ENCODE data around the gene TIMM22.

TIMM22 gene

DNA sequence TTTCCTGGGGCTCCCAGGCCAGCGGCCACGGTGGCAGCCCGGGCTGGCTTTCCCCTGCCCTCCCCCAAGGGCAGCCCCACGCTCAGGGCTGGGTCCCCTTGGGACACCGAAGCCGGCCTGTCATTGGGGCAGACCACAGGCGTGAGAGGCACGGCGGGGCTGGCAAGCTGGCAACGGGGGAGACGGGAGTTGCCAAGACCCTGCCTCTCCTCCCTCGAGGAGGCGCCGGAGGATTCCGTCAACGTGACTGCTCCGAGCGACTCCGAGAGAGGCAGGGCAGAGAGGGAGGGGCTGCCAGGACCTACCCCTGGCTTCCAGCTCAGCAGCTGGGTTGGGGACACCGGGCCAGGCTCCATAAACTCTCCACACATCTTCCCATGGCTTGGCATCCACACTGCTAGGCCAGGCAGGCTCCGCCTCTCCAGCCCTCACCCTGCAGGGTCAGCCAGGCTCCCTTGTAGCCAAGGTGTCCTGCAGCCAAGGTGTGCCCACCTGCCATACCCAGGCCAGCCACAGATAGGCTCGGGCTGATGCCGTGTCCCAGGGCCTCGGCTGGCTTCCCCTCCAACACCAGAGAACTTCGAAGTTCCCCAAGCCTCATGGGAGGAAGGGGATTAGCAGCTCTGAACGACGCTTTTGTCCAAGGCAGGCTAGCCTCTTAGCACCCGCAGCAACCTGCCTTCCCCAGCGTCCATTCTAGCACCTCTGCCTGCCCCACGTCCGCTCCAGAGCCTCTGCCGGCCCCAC, 25.5 kb downstream of the TIMM22 start:
- no peak for DNase-seq

DNA sequence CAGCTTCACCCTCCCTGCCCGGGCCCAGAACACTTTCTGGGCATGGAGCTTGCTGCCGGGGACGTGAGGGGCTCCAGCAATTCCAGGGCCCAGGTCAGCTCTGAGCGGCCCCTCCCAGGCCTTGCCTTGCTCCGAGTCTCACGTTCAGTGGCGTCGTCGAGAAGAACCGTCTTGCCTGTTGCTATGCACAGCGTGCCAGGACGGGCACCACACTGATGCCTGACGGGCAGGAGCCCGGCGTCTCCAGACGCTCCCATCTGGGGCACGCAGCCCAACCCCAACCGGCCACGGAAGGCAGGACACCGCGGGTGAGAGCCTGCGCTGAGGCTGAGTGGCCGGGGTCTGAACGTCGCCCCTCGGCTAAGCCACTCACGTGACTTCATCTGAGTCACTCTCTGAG, 27.1 kb downstream of the TIMM22 start:
- no peak for DNase-seq

DNA sequence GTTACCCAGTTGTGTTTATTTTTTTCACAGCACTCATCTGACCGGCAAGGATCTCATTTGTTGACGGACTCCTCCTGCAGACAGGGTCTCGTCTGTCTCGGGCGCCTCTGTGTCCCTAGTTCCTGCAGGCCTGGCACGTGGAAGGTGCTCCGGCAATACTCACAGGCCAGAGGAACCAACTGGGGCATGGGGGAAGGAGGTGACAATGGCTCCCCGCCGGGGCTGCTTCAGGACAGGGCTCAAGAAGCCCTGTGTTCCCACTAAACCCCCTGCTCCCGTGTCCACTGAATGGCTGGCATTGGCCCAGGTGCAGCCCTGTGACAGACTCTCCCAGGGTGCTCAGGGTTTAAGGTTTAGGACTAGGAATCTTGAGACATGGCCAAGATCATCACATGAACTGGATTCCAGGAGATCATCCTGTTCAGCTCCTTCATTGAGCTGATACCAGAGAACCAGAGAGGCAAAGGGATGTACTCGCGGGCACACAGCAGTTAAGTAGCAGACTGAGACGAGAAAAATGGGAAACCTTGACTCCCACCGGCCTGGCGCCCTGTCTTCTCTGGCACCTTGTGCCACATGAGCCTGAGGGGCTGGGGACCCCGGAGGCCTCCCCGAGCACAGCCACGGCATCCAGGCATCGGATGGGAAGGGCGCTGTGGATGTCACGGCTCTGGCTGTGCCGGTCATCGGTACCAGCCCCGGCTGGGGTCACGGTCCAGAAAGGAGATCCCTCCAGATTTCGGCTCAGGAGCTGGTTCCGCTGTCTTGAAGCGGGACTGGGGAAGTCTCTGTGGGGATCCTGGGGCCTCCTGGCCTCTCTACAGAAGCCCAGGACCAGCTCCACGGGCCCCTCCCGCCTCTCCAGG, 29.0 kb downstream of the TIMM22 start:
- DNase-seq, result no peak

DNA sequence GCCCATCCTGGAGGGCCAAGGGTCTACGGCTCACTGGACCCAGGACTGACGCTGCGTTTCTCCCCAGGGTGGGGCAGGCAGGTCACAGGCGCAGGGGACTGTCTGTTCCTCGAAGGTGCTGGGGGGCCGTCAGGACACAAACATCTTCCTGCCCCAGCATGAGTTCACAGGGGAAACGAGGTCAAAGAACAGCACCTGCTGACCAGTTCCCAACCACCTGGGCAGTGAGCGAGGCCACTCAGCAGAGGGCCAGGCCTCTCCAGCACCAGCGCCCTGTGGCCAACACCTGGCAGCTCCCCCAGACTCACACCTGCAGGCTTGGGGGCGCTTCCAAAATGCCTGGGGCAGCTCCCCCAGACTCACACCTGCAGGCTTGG, 29.7 kb downstream of the TIMM22 start:
- no peak for DNase-seq

DNA sequence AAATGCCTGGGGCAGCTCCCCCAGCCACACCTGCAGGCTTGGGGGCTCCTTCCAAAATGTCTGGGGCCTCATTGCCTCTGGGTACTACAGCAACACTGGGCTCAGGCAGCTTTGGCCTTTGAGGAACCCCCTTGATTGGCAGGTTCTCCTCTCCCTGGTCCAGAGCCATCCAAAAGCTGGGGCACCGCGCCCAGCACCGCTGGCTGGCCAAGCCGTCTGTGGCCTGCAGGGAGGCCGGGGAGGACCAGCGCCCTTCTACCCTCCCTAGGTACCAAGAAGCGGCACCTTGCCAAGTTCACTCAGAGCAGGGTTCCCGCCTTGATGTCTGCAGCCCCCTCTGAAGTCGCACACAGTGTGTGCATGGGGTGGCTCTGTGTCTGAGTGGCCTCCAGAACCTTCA, 30.1 kb downstream of the TIMM22 start:
- DNase-seq, result no peak

DNA sequence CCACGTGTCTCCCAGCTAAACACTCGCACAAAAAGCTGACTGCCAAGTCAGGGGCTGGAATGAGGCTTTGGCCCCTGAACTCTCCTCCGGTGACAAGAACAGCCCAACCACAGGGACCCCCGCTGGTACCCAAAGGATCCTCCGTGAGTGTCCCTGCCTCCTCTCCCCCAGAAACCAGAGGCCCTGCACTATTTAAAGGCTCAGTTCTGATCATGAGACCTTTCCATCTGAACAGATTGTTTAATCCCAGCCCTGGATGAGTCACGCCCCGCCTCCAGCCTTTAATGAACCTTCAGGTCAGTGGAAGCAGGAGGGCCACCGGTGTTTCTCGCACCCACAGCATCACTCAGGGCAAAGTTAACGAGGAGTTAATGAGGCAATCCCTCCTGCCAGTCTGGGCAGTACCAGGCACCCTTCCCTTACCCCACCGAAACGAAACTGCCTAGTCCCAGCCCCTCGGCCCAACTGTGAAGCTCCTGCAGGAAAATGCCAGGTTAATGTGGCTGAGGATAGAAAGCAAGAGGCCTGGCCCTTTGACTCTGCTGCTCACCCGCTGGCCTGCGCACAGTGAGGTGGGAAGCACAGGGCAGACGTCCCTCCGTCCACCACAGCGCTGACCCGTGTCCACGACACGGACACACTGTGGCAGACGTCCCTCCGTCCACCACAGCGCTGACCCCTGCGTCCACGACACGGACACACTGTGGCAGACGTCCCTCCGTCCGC, 32.4 kb downstream of the TIMM22 start:
- no peak for DNase-seq

DNA sequence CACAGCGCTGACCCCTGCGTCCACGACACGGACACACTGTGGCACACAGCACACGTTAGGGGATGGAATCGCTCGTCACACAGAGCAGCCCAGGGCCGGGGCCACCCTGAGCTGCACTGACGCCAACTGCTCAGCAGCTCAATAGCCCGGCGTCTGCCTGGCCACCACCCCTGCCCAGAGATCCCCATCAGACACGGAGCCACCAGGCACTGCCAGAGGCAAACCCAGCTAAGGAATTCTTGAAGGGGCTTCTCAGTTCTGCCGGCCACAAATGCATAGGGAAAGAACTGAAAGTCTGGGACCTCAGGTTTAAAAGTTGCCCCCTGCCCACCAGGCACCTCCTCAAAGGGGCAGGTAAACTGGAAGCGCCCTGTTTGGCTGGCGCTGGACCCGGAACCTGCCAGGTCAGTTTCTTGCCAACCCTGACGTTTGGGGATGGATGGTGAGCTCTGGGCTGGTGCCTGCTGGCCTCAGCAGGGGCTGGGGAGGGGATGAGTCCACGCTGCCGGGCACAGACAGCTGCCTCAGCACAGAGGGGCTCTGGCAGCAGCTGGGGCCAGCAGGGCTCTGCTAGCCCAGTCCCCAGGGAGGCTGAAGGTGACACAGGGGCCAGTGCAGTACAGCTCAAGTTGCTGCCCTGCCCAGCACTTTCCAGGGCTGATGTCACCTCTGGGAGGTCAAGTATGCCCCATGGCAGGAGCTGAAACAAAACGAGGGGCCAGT, 33.2 kb downstream of the TIMM22 start:
- DNase-seq, result no peak

DNA sequence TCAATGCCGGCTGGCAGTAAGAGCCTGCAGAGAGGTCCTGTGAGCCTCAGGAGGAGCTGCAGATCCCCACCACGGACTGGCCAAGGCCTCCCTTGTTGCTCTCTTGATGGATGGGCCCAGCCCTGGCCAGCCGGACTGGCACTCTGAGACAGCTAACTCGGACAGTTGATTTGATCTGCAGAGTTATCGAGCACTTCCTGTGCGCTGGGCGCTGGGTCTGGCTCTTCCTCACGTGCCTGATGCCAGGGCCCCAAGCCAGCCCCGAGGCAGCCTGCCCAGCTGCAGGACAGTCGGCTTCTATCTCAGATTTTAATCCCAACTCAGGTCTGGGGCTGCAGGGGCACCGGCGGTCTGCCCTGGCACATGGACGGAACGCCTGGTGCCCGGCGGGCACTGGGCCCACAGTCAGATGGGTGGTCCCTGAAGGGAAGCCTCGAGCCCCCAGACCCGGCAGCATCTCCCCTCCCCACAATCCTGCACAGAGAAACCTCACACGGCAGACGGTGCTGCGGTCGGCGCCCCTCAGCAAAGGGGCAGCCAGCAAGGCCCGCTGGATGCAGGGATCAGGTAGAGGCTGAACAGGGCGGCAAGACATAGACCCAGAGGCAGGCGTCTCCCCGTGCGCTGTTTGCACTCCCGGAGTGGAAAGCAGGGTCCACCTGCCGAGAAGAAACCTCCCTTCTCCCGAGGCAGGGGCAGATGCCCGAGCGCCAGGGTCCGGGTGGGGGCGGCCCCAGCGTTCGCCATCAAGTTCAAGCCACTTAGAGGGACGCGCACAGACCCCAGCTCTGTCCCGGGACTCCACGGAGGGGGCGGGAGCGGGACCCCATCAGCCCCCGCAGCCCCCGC, 34.0 kb downstream of the TIMM22 start:
- no peak for DNase-seq

DNA sequence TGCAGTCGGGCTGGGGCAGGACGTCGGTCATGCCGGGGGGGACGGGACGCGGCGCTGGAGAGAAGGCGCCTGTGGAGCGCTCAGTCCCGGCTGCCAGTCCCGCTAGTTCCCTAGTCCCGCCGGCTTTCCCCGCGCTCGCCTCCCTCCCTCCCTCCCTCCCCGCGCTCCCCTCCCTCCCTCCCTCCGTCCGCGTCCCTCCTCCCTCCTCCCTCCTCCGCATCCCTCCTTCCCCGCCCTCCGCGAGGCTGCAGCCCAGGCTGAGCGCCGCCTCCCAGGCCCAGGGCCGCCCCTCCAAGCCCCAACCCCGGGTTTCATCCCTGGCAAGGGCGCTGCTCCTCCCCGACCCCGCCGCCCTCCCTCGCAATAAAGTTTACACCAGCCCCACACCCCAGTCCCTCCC, 34.8 kb downstream of the TIMM22 start:
- no peak for DNase-seq

DNA sequence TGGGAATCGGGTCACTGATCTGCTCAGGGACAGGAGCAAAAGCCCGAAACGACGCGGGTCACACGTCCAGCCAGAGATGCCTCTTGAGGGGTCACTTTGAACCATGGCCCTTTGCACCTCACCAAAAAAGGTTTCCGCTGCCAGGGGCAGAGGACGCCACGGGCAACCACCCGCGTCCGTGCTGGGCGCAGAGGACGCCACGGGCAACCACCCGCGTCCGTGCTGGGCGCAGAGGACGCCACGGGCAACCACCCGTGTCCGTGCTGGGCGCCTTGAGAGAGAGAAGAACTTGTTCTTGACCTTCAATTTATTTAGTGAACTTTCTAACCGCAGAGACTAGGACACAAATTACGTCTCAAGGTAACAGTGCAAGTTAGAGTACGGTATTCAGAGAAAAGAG, 35.5 kb downstream of the TIMM22 start:
- DNase-seq, result no peak

DNA sequence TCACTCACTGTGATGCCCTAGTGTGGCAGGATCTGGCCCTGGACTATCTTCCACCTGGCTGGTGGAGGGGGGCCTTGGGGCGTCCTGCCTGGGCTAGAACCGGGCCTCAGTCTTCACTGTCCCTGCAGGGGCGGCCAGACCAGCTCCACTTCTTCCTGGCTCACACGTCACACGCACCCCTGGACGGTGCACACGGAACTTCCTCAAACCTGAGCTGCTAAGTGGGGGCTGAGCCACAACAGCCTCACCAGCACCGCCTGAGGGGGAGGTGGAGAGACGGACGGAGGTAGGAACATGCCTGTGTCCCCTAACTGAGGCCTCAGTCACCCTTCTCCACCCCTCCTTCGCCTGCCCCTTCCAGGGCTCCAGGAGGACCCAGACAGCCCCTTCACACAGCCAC, 36.6 kb downstream of the TIMM22 start:
- DNase-seq, result no peak

DNA sequence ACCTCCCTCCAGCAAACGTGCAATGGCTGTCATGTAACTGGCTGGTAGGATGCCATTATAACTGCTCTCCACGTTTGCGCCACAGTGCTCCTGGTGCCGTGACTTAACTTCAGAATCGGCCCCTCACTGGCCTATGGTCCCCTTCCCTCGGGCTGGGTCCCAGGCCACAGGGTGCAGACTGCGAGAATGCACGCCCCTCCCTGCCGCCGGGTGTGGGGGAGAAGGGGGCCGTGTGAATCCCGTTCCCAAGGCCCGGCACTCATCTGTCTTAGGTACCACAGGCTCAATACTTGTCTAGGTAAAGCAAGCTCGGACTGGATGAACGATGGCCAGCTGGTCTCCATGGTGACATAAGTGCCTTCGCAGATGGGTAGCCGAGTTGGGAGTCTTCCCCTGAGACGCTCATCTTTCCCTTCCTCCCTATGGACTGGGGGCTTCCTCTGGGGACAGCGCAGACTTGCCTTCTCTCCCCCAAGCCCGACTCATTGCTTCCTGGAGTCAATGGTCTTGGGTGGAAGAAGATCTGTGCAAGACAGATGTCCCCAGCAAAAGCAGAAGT, 37.8 kb downstream of the TIMM22 start:
- no peak for DNase-seq

DNA sequence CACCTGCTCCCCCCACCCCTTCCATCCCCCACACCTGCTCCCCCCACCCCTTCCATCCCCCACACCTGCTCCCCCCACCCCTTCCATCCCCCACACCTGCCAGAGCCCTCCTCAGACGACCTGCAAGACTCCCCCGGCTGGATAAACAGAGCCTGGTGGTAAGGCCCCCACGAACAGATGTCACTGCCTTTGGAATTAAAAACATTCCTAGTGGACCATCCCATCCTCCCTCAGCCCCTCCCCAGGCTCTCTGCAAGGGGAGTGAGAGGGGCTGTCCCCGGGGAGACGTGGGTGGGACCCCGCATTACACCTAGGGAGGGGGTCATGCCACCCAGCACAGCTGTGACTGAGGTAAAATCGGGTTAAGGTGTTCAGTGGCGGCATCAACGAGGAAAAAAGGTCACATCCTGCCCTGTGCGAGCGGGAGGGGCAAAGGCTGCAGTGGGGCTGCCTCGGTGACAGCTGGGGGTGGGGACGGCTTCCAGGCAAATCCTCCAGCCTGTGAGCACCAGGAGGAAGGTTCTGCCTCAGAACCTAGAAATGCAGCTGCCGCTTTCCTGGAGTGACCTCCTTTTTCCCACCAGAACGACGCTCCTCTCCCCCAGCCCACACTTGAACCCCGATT, 38.7 kb downstream of the TIMM22 start:
- no peak for DNase-seq

DNA sequence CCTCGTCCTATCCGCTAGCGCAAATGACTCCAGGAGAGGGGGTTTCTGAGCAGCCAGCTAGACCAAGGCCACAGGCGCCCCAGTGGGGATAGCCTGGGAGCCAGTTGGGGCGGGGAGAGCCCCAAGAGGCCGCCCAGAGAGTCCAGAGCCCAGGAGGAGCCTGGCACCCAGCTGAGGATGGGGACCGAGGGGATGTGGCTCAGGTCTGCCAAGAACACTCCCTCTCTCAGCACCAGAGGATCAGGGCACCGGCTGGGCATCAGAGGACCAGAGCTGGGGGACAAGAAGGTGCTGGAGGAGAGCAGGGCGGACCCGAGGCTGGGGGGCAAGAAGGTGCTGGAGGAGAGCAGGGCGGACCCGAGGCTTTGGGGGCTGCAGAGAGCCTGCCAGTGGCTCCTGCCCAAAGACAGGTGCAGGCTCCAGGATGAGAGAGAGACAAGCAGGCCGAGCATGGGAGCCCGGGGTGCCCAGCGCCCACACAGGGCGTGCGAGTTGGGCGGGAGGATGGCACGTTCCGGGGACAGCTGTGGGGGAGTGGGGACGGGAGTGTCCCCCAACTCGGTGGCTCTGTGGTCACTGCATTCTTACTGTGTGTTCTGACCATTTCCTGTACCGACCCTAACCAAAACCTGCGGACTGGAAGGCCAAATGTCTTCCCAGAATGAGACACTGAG, 39.4 kb downstream of the TIMM22 start:
- DNase-seq, result no peak

DNA sequence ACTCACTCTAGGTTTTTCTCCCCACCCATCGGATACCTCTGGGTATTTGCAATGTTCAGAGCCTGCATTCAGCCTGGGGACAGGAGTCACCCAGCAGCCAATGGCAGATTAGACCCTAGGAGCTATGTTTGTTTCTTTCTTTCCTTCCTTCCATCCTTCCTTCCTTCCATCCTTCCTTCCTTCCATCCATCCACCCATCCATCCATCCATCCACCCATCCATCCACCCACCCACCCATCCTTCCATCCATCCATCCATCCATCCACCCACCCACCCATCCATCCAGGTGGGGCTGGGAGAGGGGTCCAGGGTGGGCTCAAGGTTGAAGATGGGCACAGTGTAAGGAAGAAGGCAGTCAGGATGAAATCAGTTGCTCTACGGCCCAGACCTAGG, 39.9 kb downstream of the TIMM22 start:
- DNase-seq, result no peak

DNA sequence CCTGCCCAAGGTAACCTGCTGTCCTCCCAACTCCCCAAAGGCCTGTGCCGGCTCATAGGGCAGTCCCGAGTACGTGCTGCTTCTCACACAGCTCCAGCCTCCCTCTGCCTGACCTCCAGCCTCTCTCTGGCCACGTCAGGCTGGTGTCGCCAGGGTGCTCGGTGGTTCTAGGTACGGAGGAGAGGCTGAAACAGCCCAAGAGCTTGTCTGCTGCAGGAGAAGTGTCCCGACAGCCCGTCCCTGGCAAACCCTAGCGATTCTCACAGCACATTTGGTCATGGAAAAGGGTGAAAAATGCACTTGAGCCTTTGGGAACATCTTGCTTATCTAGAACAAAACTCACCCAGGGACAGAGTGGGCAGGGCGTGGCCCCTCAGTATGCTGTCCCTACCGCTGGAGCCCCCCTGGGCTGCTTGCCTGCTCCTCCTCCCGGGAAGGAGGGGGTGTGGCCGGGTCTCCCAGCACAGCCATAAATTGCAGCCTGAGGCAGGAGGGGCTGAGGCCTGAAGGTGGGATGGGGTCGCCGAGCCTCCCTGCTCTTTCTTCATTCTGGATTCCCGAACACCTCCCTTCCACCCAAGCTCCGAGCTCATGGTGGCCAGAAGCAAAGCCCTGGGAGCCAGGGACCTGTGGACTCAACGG, 40.4 kb downstream of the TIMM22 start:
- DNase-seq, result no peak

DNA sequence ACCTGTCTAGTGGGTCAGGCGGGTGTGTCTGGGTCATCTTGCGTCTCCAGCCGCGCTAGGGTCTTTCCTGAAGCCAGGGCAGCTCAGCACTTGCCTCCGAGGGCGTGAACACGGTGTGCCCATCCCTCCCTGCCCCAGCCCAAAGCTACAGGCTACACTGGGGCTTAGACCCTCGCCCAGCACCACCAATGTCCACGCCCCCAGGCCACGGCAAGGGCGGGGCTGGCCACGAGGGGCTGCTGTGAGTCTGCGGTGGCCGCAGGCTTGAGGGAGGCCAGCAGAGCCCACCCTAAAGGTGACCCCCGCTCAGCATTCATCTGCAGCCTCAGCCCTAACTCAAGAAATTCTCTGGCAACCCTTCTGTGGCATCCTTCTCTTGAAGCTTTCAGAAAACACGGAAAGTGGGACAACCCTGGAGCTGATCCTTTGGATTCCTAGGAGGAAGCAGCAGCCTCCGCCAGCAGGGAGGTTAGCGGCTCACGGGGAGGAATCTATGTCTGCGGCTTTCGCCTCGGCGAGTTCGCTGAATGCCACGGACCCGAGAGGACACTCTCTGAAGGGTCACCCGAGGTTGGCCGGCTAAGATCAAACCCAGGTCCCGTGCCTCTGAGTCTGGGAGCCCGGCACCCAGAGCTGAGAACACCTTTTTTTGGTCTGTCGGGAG, 41.7 kb downstream of the TIMM22 start:
- DNase-seq, result no peak

DNA sequence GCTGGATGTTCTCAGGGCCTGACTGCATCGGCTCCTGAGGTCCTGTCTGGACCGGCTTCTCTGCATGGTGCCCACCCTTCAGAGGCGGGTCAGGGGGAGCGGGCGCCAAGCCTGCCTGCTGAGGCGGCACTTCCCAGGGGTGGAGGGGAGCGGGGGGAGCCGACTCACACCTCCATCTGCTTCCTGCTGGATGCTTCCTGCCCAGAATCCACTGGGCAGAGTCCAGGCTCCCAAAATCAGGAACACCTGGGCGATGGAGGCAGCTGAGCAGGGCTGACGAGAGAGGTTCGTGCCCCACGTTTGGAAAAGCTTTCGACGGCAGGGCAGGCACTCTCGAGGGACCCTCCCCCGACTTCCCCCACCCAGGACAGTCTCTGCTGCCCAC, 42.2 kb downstream of the TIMM22 start:
- no peak for DNase-seq

DNA sequence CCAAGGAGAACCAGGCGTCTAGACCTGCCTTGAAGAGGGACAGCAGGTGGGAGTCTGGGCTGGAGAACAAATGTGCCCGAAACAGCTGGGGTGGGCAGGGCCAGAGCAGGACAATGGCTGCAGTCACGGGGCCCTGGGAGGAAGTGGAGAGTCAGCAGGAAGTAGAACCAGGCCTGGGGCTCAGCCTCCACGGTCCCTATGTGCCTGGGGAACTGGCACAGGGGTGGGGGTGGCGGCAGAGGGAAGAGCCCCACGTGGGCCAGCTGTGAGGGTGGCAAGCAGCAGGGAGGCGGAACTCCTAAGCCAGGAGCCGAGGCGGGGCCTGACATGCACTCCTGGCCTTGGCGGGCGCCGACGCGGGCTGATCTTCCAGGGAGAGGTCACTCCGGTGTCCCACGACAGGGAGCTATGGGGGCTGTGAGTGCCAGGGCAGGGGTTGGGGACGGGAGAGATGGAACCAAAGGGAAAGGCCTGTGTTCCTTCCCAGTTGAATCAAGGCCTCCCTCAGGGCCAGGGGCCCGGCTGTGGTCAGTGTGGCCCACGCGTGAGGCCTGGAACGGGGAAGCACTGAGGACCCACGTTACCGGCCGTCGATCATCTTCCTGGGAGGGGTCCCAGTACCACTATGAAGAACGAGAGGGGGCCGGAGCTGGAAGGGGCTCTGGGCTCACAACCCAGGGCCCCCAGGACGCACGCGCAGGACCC, 42.7 kb downstream of the TIMM22 start:
- DNase-seq, result no peak
